Keratinocyte (primary cell): Measurements from ENCODE around the gene RNF141. TPM values are rescaled to one million over a fixed set of nuclear protein-coding genes. Genes with fewer than 3 reads are reported as not detected.
A peak's percentile ranks its signal among the peaks of the same experiment; 100 is the strongest.

Source experiments
- DNase-seq: peaks from one replicate; pipeline ENCODE4 v3.0.0-alpha.2; 2011; ENCODE audit warnings: low read depth, missing footprints, low spot score
- FAIRE-seq: peaks from 2 replicates; lab custom pipeline; 2011; peaks lifted over from hg19 to GRCh38; lab: Jason Lieb, UNC
- H2AFZ ChIP-seq: 2 replicates; pipeline ENCODE4 v1.6.0; 2012; ENCODE audit warnings: low read length, control low read depth, inconsistent platforms; ENCODE audit not compliant: control insufficient read depth
- H3K27ac ChIP-seq: 2 replicates; pipeline ENCODE4 v1.5.1; 2011; ENCODE audit warnings: low read length; ENCODE audit not compliant: control insufficient read depth, insufficient read depth
- H3K27me3 ChIP-seq: 3 replicates; pipeline ENCODE4 v1.6.0; 2011; ENCODE audit warnings: low read length; ENCODE audit not compliant: control insufficient read depth, insufficient read depth; ENCODE audit errors: extremely low read depth
- H3K36me3 ChIP-seq, 2 experiments: 2 replicates in 1 of 2; 3 replicates in 1 of 2; pipeline ENCODE4 v1.5.1; 2011; ENCODE audit warnings: low read length in 2 of 2, mild to moderate bottlenecking in 1 of 2; ENCODE audit not compliant: control insufficient read depth in 2 of 2, insufficient read depth in 2 of 2; ENCODE audit errors: extremely low read depth in 1 of 2
- H3K4me1 ChIP-seq: 3 replicates; pipeline ENCODE4 v1.5.1; 2011; ENCODE audit warnings: low read length; ENCODE audit not compliant: control insufficient read depth, insufficient read depth; ENCODE audit errors: extremely low read depth
- H3K4me2 ChIP-seq: 3 replicates; pipeline ENCODE4 v1.6.0; 2011; ENCODE audit warnings: low read depth, low read length; ENCODE audit not compliant: control insufficient read depth, insufficient read depth; ENCODE audit errors: extremely low read depth
- H3K4me3 ChIP-seq, 3 experiments: fragments of 200-600 bp in 1 of 3; sonication (generic) in 1 of 3; 2 replicates in 2 of 3; 3 replicates in 1 of 3; pipeline ENCODE4 v1.5.1; 2011 to 2016; ENCODE audit warnings: low read length in 3 of 3, mild to moderate bottlenecking in 3 of 3, control low read depth in 2 of 3, inconsistent platforms in 1 of 3, low read depth in 1 of 3, mixed read lengths in 1 of 3, mixed run types in 1 of 3, moderate library complexity in 1 of 3; ENCODE audit not compliant: control insufficient read depth in 2 of 3, insufficient read depth in 2 of 3; ENCODE audit errors: extremely low read depth in 1 of 3
- H3K79me2 ChIP-seq: 2 replicates; pipeline ENCODE4 v1.6.0; 2012; ENCODE audit warnings: low read length; ENCODE audit not compliant: control insufficient read depth, insufficient read depth
- H3K9ac ChIP-seq: 3 replicates; pipeline ENCODE4 v1.6.0; 2011; ENCODE audit warnings: low read length; ENCODE audit not compliant: control insufficient read depth, insufficient read depth; ENCODE audit errors: extremely low read depth
- H3K9me1 ChIP-seq: 3 replicates; pipeline ENCODE4 v1.6.0; 2011; ENCODE audit warnings: low read length; ENCODE audit not compliant: control insufficient read depth, insufficient read depth; ENCODE audit errors: extremely low read depth
- H3K9me3 ChIP-seq: 2 replicates; pipeline ENCODE4 v1.5.1; 2012; ENCODE audit warnings: low read depth, low read length; ENCODE audit not compliant: control insufficient read depth
- H4K20me1 ChIP-seq: 3 replicates; pipeline ENCODE4 v1.6.0; 2011; ENCODE audit warnings: low read length; ENCODE audit not compliant: control insufficient read depth, insufficient read depth; ENCODE audit errors: extremely low read depth
- EZH2 ChIP-seq: IDR thresholded peaks from one replicate; pipeline ENCODE4 v1.6.1; 2012; ENCODE audit warnings: inconsistent platforms, mild to moderate bottlenecking, low read length, moderate library complexity
- dilution Hi-C: fragments of 300-500 bp; cut with MboI; formaldehyde crosslinking; loops from one replicate; pipeline ENCODE4 v1.7.0; 2020; ENCODE audit warnings: low sequenced_read_pairs; ENCODE audit not compliant: extremely low pct_ligation_motif_present
- polyA plus RNA-seq, 5 experiments: library from polyadenylated mRNA; depleted of rRNA in 3 of 5; stranded (reverse) in 3 of 5; stranded (forward) in 1 of 5; unstranded in 1 of 5; fragments of >200 nt; gene quantifications; 1 replicate in 1 of 5; 2 replicates in 3 of 5; 3 replicates in 1 of 5; pipeline versions ENCODE4 v1.2.1 to v1.2.3, GENCODE V29; 2011 to 2012; ENCODE audit warnings: missing spikeins in 2 of 5, low read depth in 1 of 5, low replicate concordance in 1 of 5
- TF ChIP-seq, protein P1 (sequence below), 3 experiments: IDR thresholded peaks in 1 of 3; conservative IDR thresholded peaks in 1 of 3; optimal IDR thresholded peaks in 1 of 3; 2 replicates in 2 of 3; 3 replicates in 1 of 3; pipeline versions ENCODE3 to v1.5.1; 2011; ENCODE audit warnings: low read length in 3 of 3, mild to moderate bottlenecking in 3 of 3, moderate library complexity in 2 of 3, control low read depth in 1 of 3, inconsistent platforms in 1 of 3; ENCODE audit not compliant: insufficient read depth in 2 of 3; ENCODE audit errors: extremely low read depth in 1 of 3

RNF141 gene
- polyA plus RNA-seq, 1 donor (not counting 4 experiments of a cell fraction or from before 2014, with no cell fraction given), result 59.1 TPM

DNA sequence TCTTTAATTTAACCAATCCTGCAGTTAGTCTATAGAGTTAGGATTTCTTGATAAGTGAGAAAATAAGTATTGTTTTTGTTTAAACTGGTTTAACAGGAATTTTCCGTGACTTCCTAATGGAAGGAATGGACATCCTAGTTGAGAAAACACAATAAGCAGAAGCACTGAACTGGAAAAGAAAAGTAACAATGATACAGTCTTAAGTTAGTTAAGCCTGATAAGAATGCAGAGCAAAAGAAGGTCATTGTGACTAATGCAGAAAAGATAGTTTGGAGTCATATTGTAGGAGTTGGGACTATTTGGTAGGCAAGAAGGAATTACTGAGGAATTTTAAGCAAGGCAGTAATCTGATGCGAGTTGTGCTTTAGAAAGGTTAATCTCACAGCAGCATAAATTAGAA lies 11.7 kb downstream of the RNF141 start:
- FAIRE-seq (no peak), DNase-seq (no peak)
- H3K4me1 ChIP-seq, result peaks cover 22% of the 10 kb centered on the region
- H4K20me1 ChIP-seq, result no peaks in the 10 kb centered on the region
- H3K4me3 ChIP-seq, result no peak overlapping the region
- TF ChIP-seq, protein P1, sequence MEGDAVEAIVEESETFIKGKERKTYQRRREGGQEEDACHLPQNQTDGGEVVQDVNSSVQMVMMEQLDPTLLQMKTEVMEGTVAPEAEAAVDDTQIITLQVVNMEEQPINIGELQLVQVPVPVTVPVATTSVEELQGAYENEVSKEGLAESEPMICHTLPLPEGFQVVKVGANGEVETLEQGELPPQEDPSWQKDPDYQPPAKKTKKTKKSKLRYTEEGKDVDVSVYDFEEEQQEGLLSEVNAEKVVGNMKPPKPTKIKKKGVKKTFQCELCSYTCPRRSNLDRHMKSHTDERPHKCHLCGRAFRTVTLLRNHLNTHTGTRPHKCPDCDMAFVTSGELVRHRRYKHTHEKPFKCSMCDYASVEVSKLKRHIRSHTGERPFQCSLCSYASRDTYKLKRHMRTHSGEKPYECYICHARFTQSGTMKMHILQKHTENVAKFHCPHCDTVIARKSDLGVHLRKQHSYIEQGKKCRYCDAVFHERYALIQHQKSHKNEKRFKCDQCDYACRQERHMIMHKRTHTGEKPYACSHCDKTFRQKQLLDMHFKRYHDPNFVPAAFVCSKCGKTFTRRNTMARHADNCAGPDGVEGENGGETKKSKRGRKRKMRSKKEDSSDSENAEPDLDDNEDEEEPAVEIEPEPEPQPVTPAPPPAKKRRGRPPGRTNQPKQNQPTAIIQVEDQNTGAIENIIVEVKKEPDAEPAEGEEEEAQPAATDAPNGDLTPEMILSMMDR (optimal IDR thresholded peaks at IDR 0.05 in 1 of 3, IDR thresholded peaks at IDR 0.05 in 1 of 3, conservative IDR thresholded peaks at IDR 0.05 in 1 of 3; ENCODE audit: extremely low read depth in 1 of 3, insufficient read depth in 2 of 3, low read length in 3 of 3), result no peak
- no peak for TF ChIP-seq EZH2
- H2AFZ ChIP-seq, result no peak overlapping the region
- no peak overlapping the region for H3K4me2 ChIP-seq
- H3K9me1 ChIP-seq, result no peaks in the 10 kb centered on the region
- H3K9ac ChIP-seq, result no peak overlapping the region
- H3K27ac ChIP-seq, result no peak overlapping the region
- H3K27me3 ChIP-seq, result no peaks in the 10 kb centered on the region
- peaks cover 0 to 8% of the 10 kb centered on the region in 2 experiments for H3K36me3 ChIP-seq
- no peaks in the 10 kb centered on the region for H3K79me2 ChIP-seq
- dilution Hi-C loops, result no loop called here
- no peaks in the 10 kb centered on the region for H3K9me3 ChIP-seq

DNA sequence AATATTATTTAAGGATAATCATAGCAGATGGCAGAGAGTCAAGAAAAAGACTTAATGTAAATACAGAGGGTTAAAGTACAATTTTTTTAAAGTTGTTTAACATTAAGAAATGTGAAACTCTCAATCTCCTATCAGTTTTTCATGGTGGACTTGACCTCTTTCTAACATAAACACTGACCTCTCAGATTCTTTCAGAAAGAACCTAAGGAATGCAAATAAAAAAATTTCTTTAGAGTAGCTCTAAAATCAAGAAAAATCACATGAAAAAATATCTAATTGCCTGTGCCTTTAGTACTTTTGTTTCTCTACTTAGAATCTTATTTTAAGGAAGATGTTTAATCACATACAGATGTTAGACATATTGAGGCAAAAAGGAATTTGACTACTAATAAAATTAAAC lies 12.9 kb downstream of the RNF141 start:
- H3K27me3 ChIP-seq, result no peaks in the 10 kb centered on the region
- H2AFZ ChIP-seq, result no peak overlapping the region
- peaks cover 25% of the 10 kb centered on the region for H3K4me1 ChIP-seq
- DNase-seq, result no peak
- H3K79me2 ChIP-seq, result no peaks in the 10 kb centered on the region
- H4K20me1 ChIP-seq, result no peaks in the 10 kb centered on the region
- no peak for TF ChIP-seq EZH2
- TF ChIP-seq, protein P1 (optimal IDR thresholded peaks at IDR 0.05 in 1 of 3, IDR thresholded peaks at IDR 0.05 in 1 of 3, conservative IDR thresholded peaks at IDR 0.05 in 1 of 3; ENCODE audit: extremely low read depth in 1 of 3, insufficient read depth in 2 of 3, low read length in 3 of 3), result no peak
- peaks cover 0 to 6% of the 10 kb centered on the region in 2 experiments for H3K36me3 ChIP-seq
- no peaks in the 10 kb centered on the region for H3K9me1 ChIP-seq
- peak overlapping the region; percentile 73 for H3K27ac ChIP-seq
- dilution Hi-C loops, result no loop called here
- H3K9me3 ChIP-seq, result no peaks in the 10 kb centered on the region
- no peak overlapping the region for H3K4me3 ChIP-seq
- no peak for FAIRE-seq
- no peak overlapping the region for H3K9ac ChIP-seq
- H3K4me2 ChIP-seq, result no peak overlapping the region
